ENCODE data around the gene PLS1.

DNA sequence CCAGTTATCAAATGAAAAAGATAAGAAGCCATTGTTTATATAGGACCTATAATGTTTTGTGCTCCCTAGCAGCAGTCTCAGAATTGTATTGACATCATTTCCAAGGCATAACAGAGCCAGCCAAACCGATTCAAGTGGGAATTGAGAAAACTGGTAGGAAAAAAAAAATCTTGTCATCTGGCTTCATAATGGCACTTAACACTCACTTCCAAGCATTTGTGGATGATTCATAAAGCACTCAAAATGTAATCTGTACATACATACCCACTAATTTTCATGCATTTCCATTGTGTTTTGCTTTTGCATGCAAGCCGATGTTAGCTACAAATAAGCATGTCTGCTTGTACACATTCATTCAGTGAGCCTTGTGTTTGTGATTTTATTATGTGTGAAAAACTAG lies 109.0 kb downstream of the PLS1 start:
- TF ChIP-seq EZH2 (IDR thresholded peaks at IDR 0.05; ENCODE audit: insufficient read depth, poor library complexity, severe bottlenecking) (no peak), EZH2phosphoT487 (IDR thresholded peaks at IDR 0.05; ENCODE audit: insufficient read depth, low read depth) (no peak)
